Skin of body (tissue), 2 donors: Measurements from ENCODE around the gene PAEP. TPM values are rescaled to one million over a fixed set of nuclear protein-coding genes. Genes with fewer than 3 reads are reported as not detected.

Experiments used
- DNase-seq: peaks from one replicate; lab custom pipeline; 2025; lab: John Stamatoyannopoulos, UW
- total RNA-seq: library from RNA; depleted of rRNA; stranded (reverse); fragments of >200 nt; gene quantifications from one replicate; pipeline ENCODE4 v1.2.3, GENCODE V29; 2014

Gene PAEP
- total RNA-seq, 1 donor from 2014 or later: not detected

GRCh38 chr9:135612981-135613910, 51.7 kb downstream of the PAEP start:
- DNase-seq: no peak

- no peak for DNase-seq
These were observed 52.6 kb downstream of the PAEP start for GRCh38 chr9:135613946-135614805.

- no peak for DNase-seq
These were observed 53.5 kb downstream of the PAEP start for GRCh38 chr9:135614821-135615665.

- DNase-seq: no peak
These were observed 54.4 kb downstream of the PAEP start for GRCh38 chr9:135615666-135616618.

Other genes starting within 250 kb of the PAEP start
- 6.8 TPM for gene PPP1R26, start 82.0 kb upstream of the PAEP start, total RNA-seq
- gene MRPS2, start 61.1 kb upstream of the PAEP start, total RNA-seq: 9.5 TPM
- gene LCN1, start 40.3 kb upstream of the PAEP start, total RNA-seq: not detected
- gene OBP2A, start 15.6 kb upstream of the PAEP start, total RNA-seq: not detected
- gene GLT6D1, start 77.8 kb downstream of the PAEP start, total RNA-seq: not detected
- gene LCN9, start 101.6 kb downstream of the PAEP start, total RNA-seq: not detected
- not detected for gene SOHLH1, start 137.7 kb downstream of the PAEP start, total RNA-seq
- gene KCNT1, start 140.4 kb downstream of the PAEP start, total RNA-seq: 0.39 TPM